H9 (cell line): ENCODE data around the gene CCDC122. TPM values are rescaled to one million over a fixed set of nuclear protein-coding genes. Genes with fewer than 3 reads are reported as not detected.
A peak's percentile ranks its signal among the peaks of the same experiment; 100 is the strongest.

ENCODE experiments used
- DNase-seq: peaks from one replicate; pipeline ENCODE4 v3.0.0-alpha.2; 2017
- H2AFZ ChIP-seq: one replicate; pipeline ENCODE4 v1.6.1; 2013; ENCODE audit warnings: mild to moderate bottlenecking, low read length, control low read depth, moderate library complexity
- H2AK5ac ChIP-seq: 2 replicates; pipeline ENCODE4 v1.6.1; 2013; ENCODE audit warnings: low read length, control low read depth, mixed read lengths; ENCODE audit not compliant: insufficient read length
- H2BK120ac ChIP-seq: one replicate; pipeline ENCODE4 v1.6.1; 2013; ENCODE audit warnings: low read depth, mild to moderate bottlenecking, low read length, control low read depth, inconsistent platforms; ENCODE audit not compliant: poor library complexity, severe bottlenecking
- H2BK12ac ChIP-seq: 2 replicates; pipeline ENCODE4 v1.6.1; 2013; ENCODE audit warnings: low read length, control low read depth, mixed read lengths, low read depth; ENCODE audit not compliant: insufficient read length
- H2BK15ac ChIP-seq: 2 replicates; pipeline ENCODE4 v1.6.1; 2013; ENCODE audit warnings: low read depth, low read length, control low read depth
- H2BK20ac ChIP-seq: one replicate; pipeline ENCODE4 v1.6.1; 2013; ENCODE audit warnings: low read depth, mild to moderate bottlenecking, low read length, control low read depth, inconsistent platforms; ENCODE audit not compliant: poor library complexity, severe bottlenecking
- H2BK5ac ChIP-seq: 2 replicates; pipeline ENCODE4 v1.6.1; 2013; ENCODE audit warnings: low read length, control low read depth, mixed read lengths; ENCODE audit not compliant: insufficient read length
- H3K14ac ChIP-seq: 2 replicates; pipeline ENCODE4 v1.6.1; 2013; ENCODE audit warnings: low read length, control low read depth; ENCODE audit not compliant: insufficient read depth
- H3K18ac ChIP-seq: 2 replicates; pipeline ENCODE4 v1.6.1; 2013; ENCODE audit warnings: low read depth, mild to moderate bottlenecking, mixed read lengths, low read length, control low read depth; ENCODE audit not compliant: insufficient read length
- H3K23ac ChIP-seq: 2 replicates; pipeline ENCODE4 v1.6.1; 2013; ENCODE audit warnings: low read length, control low read depth, mixed read lengths, low read depth; ENCODE audit not compliant: insufficient read length
- H3K23me2 ChIP-seq: 2 replicates; pipeline ENCODE4 v1.6.1; 2013; ENCODE audit warnings: low read depth, mild to moderate bottlenecking, mixed read lengths, low read length, control low read depth; ENCODE audit not compliant: insufficient read length, poor library complexity, severe bottlenecking
- H3K27ac ChIP-seq: 2 replicates; pipeline ENCODE4 v1.5.1; 2013; ENCODE audit warnings: low read length, control low read depth, mixed read lengths, low read depth; ENCODE audit not compliant: insufficient read length
- H3K27me3 ChIP-seq: 2 replicates; pipeline ENCODE4 v1.6.1; 2013; ENCODE audit warnings: low read length, control low read depth, inconsistent platforms; ENCODE audit not compliant: insufficient read depth
- H3K4ac ChIP-seq: 2 replicates; pipeline ENCODE4 v1.6.1; 2013; ENCODE audit warnings: low read depth, mild to moderate bottlenecking, control low read depth, inconsistent platforms, low read length, moderate library complexity
- H3K4me1 ChIP-seq: 2 replicates; pipeline ENCODE4 v1.6.1; 2013; ENCODE audit warnings: low read length, control low read depth, inconsistent platforms; ENCODE audit not compliant: insufficient read depth
- H3K4me2 ChIP-seq: 2 replicates; pipeline ENCODE4 v1.6.1; 2013; ENCODE audit warnings: low read length, control low read depth, mixed read lengths; ENCODE audit not compliant: insufficient read length, insufficient read depth
- H3K56ac ChIP-seq: 2 replicates; pipeline ENCODE4 v1.6.1; 2013; ENCODE audit warnings: low read depth, mild to moderate bottlenecking, mixed read lengths, low read length, control low read depth; ENCODE audit not compliant: insufficient read length
- H3K79me1 ChIP-seq: 2 replicates; pipeline ENCODE4 v1.6.1; 2013; ENCODE audit warnings: low read depth, mild to moderate bottlenecking, moderate library complexity, low read length, control low read depth, inconsistent platforms; ENCODE audit not compliant: insufficient read depth, poor library complexity, severe bottlenecking
- H3K79me2 ChIP-seq: 2 replicates; pipeline ENCODE4 v1.6.1; 2013; ENCODE audit warnings: low read length, control low read depth, inconsistent platforms; ENCODE audit not compliant: insufficient read depth
- H3K9ac ChIP-seq: 2 replicates; pipeline ENCODE4 v1.6.1; 2013; ENCODE audit warnings: low read length, control low read depth, mixed read lengths; ENCODE audit not compliant: insufficient read length; ENCODE audit errors: extremely low read depth
- H3K9me3 ChIP-seq: one replicate; pipeline ENCODE4 v1.6.1; 2013; ENCODE audit warnings: low read depth, low read length, inconsistent platforms; ENCODE audit not compliant: control insufficient read depth
- H3T11ph ChIP-seq: one replicate; pipeline ENCODE4 v1.6.1; 2013; ENCODE audit warnings: mild to moderate bottlenecking, low read length, control low read depth, inconsistent platforms
- H4K20me1 ChIP-seq: one replicate; pipeline ENCODE4 v1.6.1; 2013; ENCODE audit not compliant: control insufficient read depth, insufficient read length, insufficient read depth
- H4K5ac ChIP-seq: 2 replicates; pipeline ENCODE4 v1.6.1; 2013; ENCODE audit warnings: low read depth, mild to moderate bottlenecking, mixed read lengths, low read length, control low read depth; ENCODE audit not compliant: insufficient read length
- H4K8ac ChIP-seq: replicated peaks from 2 replicates; pipeline ENCODE4 v1.6.1; 2013; ENCODE audit warnings: low read length, control low read depth, mixed read lengths, low read depth; ENCODE audit not compliant: insufficient read length
- H4K91ac ChIP-seq: 2 replicates; pipeline ENCODE4 v1.6.1; 2013; ENCODE audit warnings: low read depth, mild to moderate bottlenecking, moderate library complexity, mixed read lengths, low read length, control low read depth; ENCODE audit not compliant: insufficient read length
- H3K27ac Mint-ChIP-seq, 3 experiments: 2 replicates in 2 of 3; 3 replicates in 1 of 3; pipeline ENCODE4 v1.8.0; 2020 to 2021; ENCODE audit warnings: mixed read lengths in 3 of 3, mild to moderate bottlenecking in 1 of 3, moderate library complexity in 1 of 3
- H3K27me3 Mint-ChIP-seq: 2 replicates; pipeline ENCODE4 v1.8.0; 2021; ENCODE audit warnings: low read depth, mild to moderate bottlenecking, moderate library complexity, mixed read lengths
- H3K36me3 Mint-ChIP-seq, 3 experiments: 2 replicates in 2 of 3; 3 replicates in 1 of 3; pipeline ENCODE4 v1.8.0; 2020 to 2021; ENCODE audit warnings: low read depth in 3 of 3, mixed read lengths in 3 of 3; ENCODE audit not compliant: insufficient read depth in 1 of 3
- H3K4me1 Mint-ChIP-seq, 2 experiments: 2 replicates each; pipeline ENCODE4 v1.8.0; 2020; ENCODE audit warnings: mixed read lengths in 2 of 2
- H3K4me3 Mint-ChIP-seq, 2 experiments: 2 replicates in 1 of 2; 3 replicates in 1 of 2; pipeline ENCODE4 v1.8.0; 2020 to 2021; ENCODE audit warnings: mild to moderate bottlenecking in 2 of 2, mixed read lengths in 2 of 2, moderate library complexity in 1 of 2
- H3K9me3 Mint-ChIP-seq, 2 experiments: 2 replicates in 1 of 2; 3 replicates in 1 of 2; pipeline ENCODE4 v1.8.0; 2020; ENCODE audit warnings: mild to moderate bottlenecking in 2 of 2, mixed read lengths in 2 of 2, moderate library complexity in 1 of 2
- WGBS: extraction: QIAGEN DNeasy Blood & Tissue Kit; methylation state at CpG from one replicate; pipeline ENCODE4 v1.1.7; 2013; ENCODE audit warnings: missing lambda C conversion rate, low lambda C conversion rate, mixed read lengths; ENCODE audit not compliant: insufficient read length; ENCODE audit errors: extremely low coverage; 5-methylcytosine and 5-hydroxymethylcytosine counted together
- total RNA-seq: library from RNA; stranded (reverse); gene quantifications from 2 replicates; pipeline ENCODE4 v1.2.1, GENCODE V29; 2021
- TF ChIP-seq, protein P1 (sequence below): fragments of 200-600 bp; sonication (generic); conservative IDR thresholded peaks from 3 replicates; pipeline ENCODE4 v1.8.0; 2021; ENCODE audit warnings: antibody characterized with exemption, mild to moderate bottlenecking

CCDC122 gene
- total RNA-seq, 1 experiment from 2014 or later, result 5.6 TPM

DNA sequence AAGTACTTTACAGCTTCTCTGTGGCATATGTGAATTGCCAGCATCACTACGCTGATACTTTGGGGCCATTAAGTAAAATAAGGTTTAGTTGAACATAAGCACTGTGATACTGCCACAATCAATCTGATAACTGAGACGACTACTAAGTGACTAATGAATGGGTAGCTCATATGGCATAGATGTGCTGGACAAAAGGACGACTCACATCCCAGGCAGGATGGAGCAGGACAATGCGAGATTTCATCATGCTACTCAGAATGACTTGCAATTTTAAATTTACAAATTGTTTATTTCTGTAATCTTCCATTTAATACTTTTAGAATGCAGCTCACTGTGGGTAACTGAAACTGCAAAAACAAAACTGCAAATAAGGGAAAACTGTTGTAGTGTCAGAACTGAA is 13.6 kb downstream of the CCDC122 start:
- H3K9me3 ChIP-seq, result no peaks in the 10 kb centered on the region
- peaks cover 4 to 10% of the 10 kb centered on the region in 2 experiments; a peak in 3 of 5 replicates for H3K9me3 Mint-ChIP-seq
- no peak overlapping the region for H3K27ac Mint-ChIP-seq
- H3K27me3 Mint-ChIP-seq, result no peaks in the 10 kb centered on the region
- peak overlapping the region; percentile 72 for H4K5ac ChIP-seq
- no peak overlapping the region for H2BK15ac ChIP-seq
- no peak overlapping the region for H3K14ac ChIP-seq
- H3K4me1 Mint-ChIP-seq, result peaks cover 0 to 12% of the 10 kb centered on the region in 2 experiments; a peak in 3 of 4 replicates
- no peak overlapping the region for H2BK12ac ChIP-seq
- H3K79me2 ChIP-seq, result no peaks in the 10 kb centered on the region
- H3K23me2 ChIP-seq, result no peaks in the 10 kb centered on the region
- H3T11ph ChIP-seq, result no peak overlapping the region
- no peak overlapping the region for H3K4ac ChIP-seq
- no peaks in the 10 kb centered on the region for H3K4me1 ChIP-seq
- no peak overlapping the region for H3K4me3 Mint-ChIP-seq
- H4K20me1 ChIP-seq, result no peaks in the 10 kb centered on the region
- WGBS, result no CpG with 5 or more reads among the region's 4 CpGs
- H3K27me3 ChIP-seq, result no peaks in the 10 kb centered on the region
- H4K8ac ChIP-seq, result no peak overlapping the region
- H3K4me2 ChIP-seq, result no peak overlapping the region
- no peak overlapping the region for H2AK5ac ChIP-seq
- TF ChIP-seq, protein P1, sequence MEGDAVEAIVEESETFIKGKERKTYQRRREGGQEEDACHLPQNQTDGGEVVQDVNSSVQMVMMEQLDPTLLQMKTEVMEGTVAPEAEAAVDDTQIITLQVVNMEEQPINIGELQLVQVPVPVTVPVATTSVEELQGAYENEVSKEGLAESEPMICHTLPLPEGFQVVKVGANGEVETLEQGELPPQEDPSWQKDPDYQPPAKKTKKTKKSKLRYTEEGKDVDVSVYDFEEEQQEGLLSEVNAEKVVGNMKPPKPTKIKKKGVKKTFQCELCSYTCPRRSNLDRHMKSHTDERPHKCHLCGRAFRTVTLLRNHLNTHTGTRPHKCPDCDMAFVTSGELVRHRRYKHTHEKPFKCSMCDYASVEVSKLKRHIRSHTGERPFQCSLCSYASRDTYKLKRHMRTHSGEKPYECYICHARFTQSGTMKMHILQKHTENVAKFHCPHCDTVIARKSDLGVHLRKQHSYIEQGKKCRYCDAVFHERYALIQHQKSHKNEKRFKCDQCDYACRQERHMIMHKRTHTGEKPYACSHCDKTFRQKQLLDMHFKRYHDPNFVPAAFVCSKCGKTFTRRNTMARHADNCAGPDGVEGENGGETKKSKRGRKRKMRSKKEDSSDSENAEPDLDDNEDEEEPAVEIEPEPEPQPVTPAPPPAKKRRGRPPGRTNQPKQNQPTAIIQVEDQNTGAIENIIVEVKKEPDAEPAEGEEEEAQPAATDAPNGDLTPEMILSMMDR, result no peak
- no peak overlapping the region for H4K91ac ChIP-seq
- no peak overlapping the region for H2BK5ac ChIP-seq
- H3K23ac ChIP-seq, result no peak overlapping the region
- H3K79me1 ChIP-seq, result no peaks in the 10 kb centered on the region
- H2BK120ac ChIP-seq, result no peak overlapping the region
- no peak overlapping the region for H2BK20ac ChIP-seq
- no peak overlapping the region for H3K27ac ChIP-seq
- DNase-seq, result no peak
- no peak overlapping the region for H3K18ac ChIP-seq
- no peak overlapping the region for H3K56ac ChIP-seq
- H2AFZ ChIP-seq, result no peak overlapping the region
- H3K9ac ChIP-seq, result no peak overlapping the region
- peaks cover 11 to 28% (median 14%) of the 10 kb centered on the region in 3 experiments for H3K36me3 Mint-ChIP-seq
